ENCODE data around the gene DNALI1. TPM values are rescaled to one million over a fixed set of nuclear protein-coding genes. Genes with fewer than 3 reads are reported as not detected.

DNALI1 gene
- total RNA-seq, 1 experiment from 2014 or later, result 0.36 TPM

DNA sequence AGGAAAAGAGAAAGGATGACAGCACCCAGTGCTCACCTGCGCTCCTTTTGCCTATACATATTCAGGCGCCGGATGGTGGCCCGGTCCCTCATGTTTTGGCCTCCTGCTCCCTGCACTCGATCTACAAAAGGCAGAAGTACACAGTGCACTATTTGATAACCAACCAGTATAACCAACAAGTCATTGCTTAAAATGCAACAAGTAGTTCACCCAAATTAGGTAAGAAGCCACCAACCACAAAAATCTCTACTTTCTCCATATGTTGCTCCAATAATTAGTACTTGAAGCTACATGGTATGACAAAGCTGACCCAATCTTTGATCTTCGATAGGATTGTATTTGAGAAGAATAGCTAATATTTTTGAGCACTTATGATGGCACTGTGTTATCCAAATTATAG is 37.0 kb downstream of the DNALI1 start:
- intact Hi-C loops (cut with micrococcal nuclease; ENCODE audit: unreplicated experiment), result no loop called here
- in situ Hi-C loops (cut with HindIII; ENCODE audit: low pct_unique_long_range_greater_than_20kb, low sequenced_read_pairs), result no loop called here
- H3K36me3 ChIP-seq (ENCODE audit: control insufficient read depth, insufficient read depth, low read length), result peaks cover 42% of the 10 kb centered on the region
- BruUV-seq (replicated peaks), result no TSS peak
- peaks cover 9% of the 10 kb centered on the region for H3K4me1 ChIP-seq (ENCODE audit: control insufficient read depth, insufficient read depth, low read length)
- no peak for ATAC-seq
- no peak for DNase-seq (ENCODE audit: low read depth, low spot score)
- H3K27me3 ChIP-seq (ENCODE audit: control insufficient read depth, insufficient read depth, low read length), result no peaks in the 10 kb centered on the region
- no peaks in the 10 kb centered on the region for H3K9me3 ChIP-seq (ENCODE audit: control insufficient read depth, insufficient read depth, low read depth, low read length)
- ChIA-PET CTCF (no interaction called here), POLR2A (no interaction called here)
- peak overlapping the region in 1 of 2 experiments; percentile 99; a peak in 2 of 4 replicates for H3K4me3 ChIP-seq (ENCODE audit: low read depth in 2 of 2, low read length in 2 of 2)
- no peak overlapping the region for H3K27ac ChIP-seq (ENCODE audit: low read length)
- TF ChIP-seq, protein P1, sequence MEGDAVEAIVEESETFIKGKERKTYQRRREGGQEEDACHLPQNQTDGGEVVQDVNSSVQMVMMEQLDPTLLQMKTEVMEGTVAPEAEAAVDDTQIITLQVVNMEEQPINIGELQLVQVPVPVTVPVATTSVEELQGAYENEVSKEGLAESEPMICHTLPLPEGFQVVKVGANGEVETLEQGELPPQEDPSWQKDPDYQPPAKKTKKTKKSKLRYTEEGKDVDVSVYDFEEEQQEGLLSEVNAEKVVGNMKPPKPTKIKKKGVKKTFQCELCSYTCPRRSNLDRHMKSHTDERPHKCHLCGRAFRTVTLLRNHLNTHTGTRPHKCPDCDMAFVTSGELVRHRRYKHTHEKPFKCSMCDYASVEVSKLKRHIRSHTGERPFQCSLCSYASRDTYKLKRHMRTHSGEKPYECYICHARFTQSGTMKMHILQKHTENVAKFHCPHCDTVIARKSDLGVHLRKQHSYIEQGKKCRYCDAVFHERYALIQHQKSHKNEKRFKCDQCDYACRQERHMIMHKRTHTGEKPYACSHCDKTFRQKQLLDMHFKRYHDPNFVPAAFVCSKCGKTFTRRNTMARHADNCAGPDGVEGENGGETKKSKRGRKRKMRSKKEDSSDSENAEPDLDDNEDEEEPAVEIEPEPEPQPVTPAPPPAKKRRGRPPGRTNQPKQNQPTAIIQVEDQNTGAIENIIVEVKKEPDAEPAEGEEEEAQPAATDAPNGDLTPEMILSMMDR (IDR thresholded peaks at IDR 0.05), result no peak
- TF ChIP-seq, protein P2, sequence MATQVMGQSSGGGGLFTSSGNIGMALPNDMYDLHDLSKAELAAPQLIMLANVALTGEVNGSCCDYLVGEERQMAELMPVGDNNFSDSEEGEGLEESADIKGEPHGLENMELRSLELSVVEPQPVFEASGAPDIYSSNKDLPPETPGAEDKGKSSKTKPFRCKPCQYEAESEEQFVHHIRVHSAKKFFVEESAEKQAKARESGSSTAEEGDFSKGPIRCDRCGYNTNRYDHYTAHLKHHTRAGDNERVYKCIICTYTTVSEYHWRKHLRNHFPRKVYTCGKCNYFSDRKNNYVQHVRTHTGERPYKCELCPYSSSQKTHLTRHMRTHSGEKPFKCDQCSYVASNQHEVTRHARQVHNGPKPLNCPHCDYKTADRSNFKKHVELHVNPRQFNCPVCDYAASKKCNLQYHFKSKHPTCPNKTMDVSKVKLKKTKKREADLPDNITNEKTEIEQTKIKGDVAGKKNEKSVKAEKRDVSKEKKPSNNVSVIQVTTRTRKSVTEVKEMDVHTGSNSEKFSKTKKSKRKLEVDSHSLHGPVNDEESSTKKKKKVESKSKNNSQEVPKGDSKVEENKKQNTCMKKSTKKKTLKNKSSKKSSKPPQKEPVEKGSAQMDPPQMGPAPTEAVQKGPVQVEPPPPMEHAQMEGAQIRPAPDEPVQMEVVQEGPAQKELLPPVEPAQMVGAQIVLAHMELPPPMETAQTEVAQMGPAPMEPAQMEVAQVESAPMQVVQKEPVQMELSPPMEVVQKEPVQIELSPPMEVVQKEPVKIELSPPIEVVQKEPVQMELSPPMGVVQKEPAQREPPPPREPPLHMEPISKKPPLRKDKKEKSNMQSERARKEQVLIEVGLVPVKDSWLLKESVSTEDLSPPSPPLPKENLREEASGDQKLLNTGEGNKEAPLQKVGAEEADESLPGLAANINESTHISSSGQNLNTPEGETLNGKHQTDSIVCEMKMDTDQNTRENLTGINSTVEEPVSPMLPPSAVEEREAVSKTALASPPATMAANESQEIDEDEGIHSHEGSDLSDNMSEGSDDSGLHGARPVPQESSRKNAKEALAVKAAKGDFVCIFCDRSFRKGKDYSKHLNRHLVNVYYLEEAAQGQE (IDR thresholded peaks at IDR 0.05; ENCODE audit: insufficient read depth in 1 of 2, low read depth in 2 of 2, low read length in 1 of 2), result no peak
- TF ChIP-seq SIN3A (IDR thresholded peaks at IDR 0.05; ENCODE audit: borderline replicate concordance, insufficient read depth, low read depth, low read length) (no peak), POLR2AphosphoS5 (IDR thresholded peaks at IDR 0.05; ENCODE audit: low read depth, low read length) (no peak), TCF7L2 (IDR thresholded peaks at IDR 0.05; ENCODE audit: low read depth, low read length) (no peak)

DNA sequence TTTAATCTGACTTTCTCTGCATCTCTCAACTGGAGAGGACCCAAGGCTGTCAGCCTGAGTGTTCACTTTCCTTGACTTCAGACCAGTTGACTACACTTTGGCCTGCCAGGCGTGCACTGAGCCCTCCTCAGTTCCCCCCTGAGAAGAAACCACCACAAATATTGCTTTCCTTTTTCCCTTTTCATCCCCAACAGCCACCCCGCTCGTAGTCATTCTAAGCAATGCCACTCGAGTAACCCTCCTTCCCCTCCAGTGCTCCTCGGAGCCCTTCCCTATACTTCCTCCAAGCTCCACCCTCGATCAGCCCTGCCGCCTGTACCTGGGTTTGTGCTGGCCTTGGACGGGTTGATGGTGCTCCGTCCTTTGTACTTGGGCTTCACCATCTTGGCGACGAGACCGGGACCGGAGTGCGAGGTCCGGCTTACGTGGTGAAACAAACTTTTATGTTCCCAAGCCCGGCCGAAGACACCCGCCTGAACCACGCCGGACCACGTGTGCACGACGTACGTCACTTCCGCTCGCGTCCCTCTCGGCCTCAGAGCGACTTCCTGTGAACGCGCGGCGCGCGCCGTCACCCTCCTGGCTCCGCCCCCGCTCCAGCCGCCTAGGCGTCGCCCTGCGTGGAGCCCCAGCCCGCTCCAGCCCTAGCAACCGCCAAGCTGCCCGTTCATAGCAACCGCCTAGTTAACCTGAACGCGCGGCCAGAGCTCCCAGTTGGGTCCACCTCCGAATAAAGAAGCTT is 38.9 kb downstream of the DNALI1 start, which contains the start of gene GNL2:
GNL2 (minus strand) TSS at position 498 of the 742 bp plus-strand sequence; CDS start at position 383, 115 bp downstream.
- TF ChIP-seq, protein P1 (IDR thresholded peaks at IDR 0.05), result no peak
- peak; percentile 96 for TF ChIP-seq POLR2AphosphoS5 (IDR thresholded peaks at IDR 0.05; ENCODE audit: low read depth, low read length)
- Histone ChIP-seq H3K27ac (ENCODE audit: low read length) (peak within 1 kb of the TSS; percentile 98), H3K27me3 (ENCODE audit: control insufficient read depth, insufficient read depth, low read length) (no peaks in the 10 kb centered on the region), H3K4me1 (ENCODE audit: control insufficient read depth, insufficient read depth, low read length) (peaks cover 9% of the 10 kb centered on the region), H3K4me3 (ENCODE audit: low read depth in 2 of 2, low read length in 2 of 2) (peak within 1 kb of the TSS; percentile 99 to 100), H3K9me3 (ENCODE audit: control insufficient read depth, insufficient read depth, low read depth, low read length) (no peaks in the 10 kb centered on the region), H3K36me3 (ENCODE audit: control insufficient read depth, insufficient read depth, low read length) (peaks cover 32% of the 10 kb centered on the region)
- intact Hi-C loops (cut with micrococcal nuclease; ENCODE audit: unreplicated experiment) (no loop called here), in situ Hi-C loops (cut with HindIII; ENCODE audit: low pct_unique_long_range_greater_than_20kb, low sequenced_read_pairs) (loop anchor here (5.0 kb wide), 1 partner anchor 97 kb away; the partner anchor contains the start of gene CDCA8)
- ChIA-PET POLR2A (interaction anchor here (0.7 to 0.9 kb wide), 2 partner anchors 9 to 14 kb away, joined by 3 read pairs; no protein-coding TSS in a partner anchor), CTCF (interaction anchor here (0.6 kb wide), 1 partner anchor 92 kb away, joined by 3 read pairs; no protein-coding TSS in a partner anchor)
- peak; percentile 87 for DNase-seq (ENCODE audit: low read depth, low spot score)
- no TSS peak for BruUV-seq (replicated peaks)
- ATAC-seq, result peak; percentile 100

Data from Panc1 (cell line).